Panc1 (cell line): Measurements from ENCODE around the gene MSH3. TPM values are rescaled to one million over a fixed set of nuclear protein-coding genes. Genes with fewer than 3 reads are reported as not detected.

Source experiments
- ATAC-seq: fragments of 200-7000 bp; cut with Tn5 transposase; 2 replicates; pipeline ENCODE4 v1.9.1; 2020; ENCODE audit warnings: mild to moderate bottlenecking, moderate library complexity
- BruUV-seq: library from RNA; stranded (reverse); fragments of 400-500 nt; replicated peaks from 2 replicates; lab custom pipeline; 2021; lab: Mats Ljungman, UMichigan
- CTCF ChIA-PET: fragments of 300-600 bp; sonication (Branson Sonifier 250); formaldehyde crosslinking; loops from one replicate; lab custom pipeline; 2022; ENCODE audit warnings: antibody characterized with exemption; lab: Charles Lee
- POLR2A ChIA-PET: fragments of 300-600 bp; sonication (Branson Sonifier 250); formaldehyde crosslinking; loops from one replicate; lab custom pipeline; 2022; ENCODE audit warnings: antibody characterized with exemption; lab: Charles Lee
- DNase-seq: peaks from one replicate; pipeline ENCODE4 v3.0.0-alpha.2; 2010; ENCODE audit warnings: low read depth, low spot score
- H3K27ac ChIP-seq: 2 replicates; pipeline ENCODE4 v1.5.1; 2011; ENCODE audit warnings: mild to moderate bottlenecking, low read length, inconsistent platforms
- H3K27me3 ChIP-seq: fragments of 200-500 bp; sonication (Bioruptor generic); 2 replicates; pipeline ENCODE4 v1.6.0; 2014; ENCODE audit warnings: low read length, inconsistent platforms; ENCODE audit not compliant: control insufficient read depth, insufficient read depth
- H3K36me3 ChIP-seq: fragments of 200-500 bp; sonication (Bioruptor generic); 2 replicates; pipeline ENCODE4 v1.5.1; 2014; ENCODE audit warnings: inconsistent platforms, mild to moderate bottlenecking, low read length, moderate library complexity; ENCODE audit not compliant: control insufficient read depth, insufficient read depth
- H3K4me1 ChIP-seq: 2 replicates; pipeline ENCODE4 v1.5.1; 2011; ENCODE audit warnings: inconsistent platforms, mild to moderate bottlenecking, low read length, moderate library complexity; ENCODE audit not compliant: control insufficient read depth, insufficient read depth
- H3K4me3 ChIP-seq, 2 experiments: 2 replicates each; pipeline ENCODE4 v1.5.1; 2011 to 2012; ENCODE audit warnings: low read depth in 2 of 2, low read length in 2 of 2, mild to moderate bottlenecking in 2 of 2, inconsistent platforms in 1 of 2, moderate library complexity in 1 of 2
- H3K9me3 ChIP-seq: fragments of 200-500 bp; sonication (Bioruptor generic); 2 replicates; pipeline ENCODE4 v1.5.1; 2014; ENCODE audit warnings: low read depth, mild to moderate bottlenecking, inconsistent platforms, low read length, moderate library complexity; ENCODE audit not compliant: control insufficient read depth, insufficient read depth
- POLR2AphosphoS5 ChIP-seq: IDR thresholded peaks from 2 replicates; pipeline ENCODE4 v1.6.1; 2012; ENCODE audit warnings: mild to moderate bottlenecking, low read depth, low read length, moderate library complexity
- SIN3A ChIP-seq: IDR thresholded peaks from 2 replicates; pipeline ENCODE4 v1.6.1; 2012; ENCODE audit warnings: low read depth, mild to moderate bottlenecking, low read length, moderate library complexity, borderline replicate concordance; ENCODE audit not compliant: insufficient read depth
- TCF7L2 ChIP-seq: IDR thresholded peaks from 2 replicates; pipeline ENCODE4 v1.6.1; 2011; ENCODE audit warnings: mild to moderate bottlenecking, low read depth, low read length, inconsistent platforms
- in situ Hi-C: cut with HindIII; loops from 2 replicates; pipeline ENCODE4 v1.10.0; 2016; ENCODE audit warnings: low sequenced_read_pairs, low pct_unique_long_range_greater_than_20kb
- intact Hi-C: fragments of 100-400 bp; cut with micrococcal nuclease; formaldehyde crosslinking; loops from one replicate; pipeline ENCODE4 v1.10.0; 2022; ENCODE audit not compliant: unreplicated experiment
- total RNA-seq: library from RNA; stranded (reverse); gene quantifications from one replicate; pipeline ENCODE4 v1.2.1, GENCODE V29; 2021; ENCODE audit not compliant: unreplicated experiment
- TF ChIP-seq, protein P1 (sequence below), 2 experiments: IDR thresholded peaks; 2 replicates each; pipeline ENCODE4 v1.6.1; 2011 to 2012; ENCODE audit warnings: low read depth in 2 of 2, control low read depth in 1 of 2, low read length in 1 of 2, mild to moderate bottlenecking in 1 of 2, moderate library complexity in 1 of 2; ENCODE audit not compliant: insufficient read depth in 1 of 2
- TF ChIP-seq, protein P2 (sequence below): fragments of 450-650 bp; IDR thresholded peaks from 2 replicates; pipeline ENCODE4 v1.5.1; 2017; ENCODE audit warnings: mild to moderate bottlenecking

Gene MSH3
- total RNA-seq, 1 experiment from 2014 or later, result 18.9 TPM

DNA sequence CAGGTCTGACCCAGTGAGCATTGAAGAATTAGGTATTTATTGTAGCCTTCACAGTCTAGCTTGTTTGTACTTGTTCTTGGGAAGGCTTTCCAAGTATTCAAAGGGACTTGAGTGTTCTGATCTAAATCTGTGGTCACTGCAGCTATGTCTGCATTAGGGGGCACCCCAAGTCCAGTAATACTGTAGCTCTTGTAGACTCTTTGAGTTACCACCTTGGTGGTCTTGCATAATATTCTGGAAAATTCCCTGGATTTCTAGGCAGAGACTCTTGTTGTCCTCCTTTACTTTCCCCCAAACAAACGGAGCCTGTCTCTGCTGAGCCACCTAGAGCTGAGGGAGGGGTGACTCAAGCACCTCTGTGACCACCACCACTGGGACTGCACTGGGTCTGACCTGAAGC lies 149.9 kb downstream of the MSH3 start:
- Histone ChIP-seq H3K27me3 (no peaks in the 10 kb centered on the region), H3K27ac (no peak overlapping the region), H3K4me1 (no peaks in the 10 kb centered on the region), H3K9me3 (no peaks in the 10 kb centered on the region), H3K36me3 (no peaks in the 10 kb centered on the region), H3K4me3 (no peak overlapping the region)
- in situ Hi-C loops (no loop called here), intact Hi-C loops (no loop called here)
- no TSS peak for BruUV-seq
- DNase-seq, result no peak
- TF ChIP-seq, protein P1, sequence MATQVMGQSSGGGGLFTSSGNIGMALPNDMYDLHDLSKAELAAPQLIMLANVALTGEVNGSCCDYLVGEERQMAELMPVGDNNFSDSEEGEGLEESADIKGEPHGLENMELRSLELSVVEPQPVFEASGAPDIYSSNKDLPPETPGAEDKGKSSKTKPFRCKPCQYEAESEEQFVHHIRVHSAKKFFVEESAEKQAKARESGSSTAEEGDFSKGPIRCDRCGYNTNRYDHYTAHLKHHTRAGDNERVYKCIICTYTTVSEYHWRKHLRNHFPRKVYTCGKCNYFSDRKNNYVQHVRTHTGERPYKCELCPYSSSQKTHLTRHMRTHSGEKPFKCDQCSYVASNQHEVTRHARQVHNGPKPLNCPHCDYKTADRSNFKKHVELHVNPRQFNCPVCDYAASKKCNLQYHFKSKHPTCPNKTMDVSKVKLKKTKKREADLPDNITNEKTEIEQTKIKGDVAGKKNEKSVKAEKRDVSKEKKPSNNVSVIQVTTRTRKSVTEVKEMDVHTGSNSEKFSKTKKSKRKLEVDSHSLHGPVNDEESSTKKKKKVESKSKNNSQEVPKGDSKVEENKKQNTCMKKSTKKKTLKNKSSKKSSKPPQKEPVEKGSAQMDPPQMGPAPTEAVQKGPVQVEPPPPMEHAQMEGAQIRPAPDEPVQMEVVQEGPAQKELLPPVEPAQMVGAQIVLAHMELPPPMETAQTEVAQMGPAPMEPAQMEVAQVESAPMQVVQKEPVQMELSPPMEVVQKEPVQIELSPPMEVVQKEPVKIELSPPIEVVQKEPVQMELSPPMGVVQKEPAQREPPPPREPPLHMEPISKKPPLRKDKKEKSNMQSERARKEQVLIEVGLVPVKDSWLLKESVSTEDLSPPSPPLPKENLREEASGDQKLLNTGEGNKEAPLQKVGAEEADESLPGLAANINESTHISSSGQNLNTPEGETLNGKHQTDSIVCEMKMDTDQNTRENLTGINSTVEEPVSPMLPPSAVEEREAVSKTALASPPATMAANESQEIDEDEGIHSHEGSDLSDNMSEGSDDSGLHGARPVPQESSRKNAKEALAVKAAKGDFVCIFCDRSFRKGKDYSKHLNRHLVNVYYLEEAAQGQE (IDR thresholded peaks at IDR 0.05; ENCODE audit: insufficient read depth in 1 of 2, low read depth in 2 of 2, low read length in 1 of 2), result no peak
- TF ChIP-seq SIN3A (no peak), TCF7L2 (no peak), POLR2AphosphoS5 (no peak)
- TF ChIP-seq, protein P2, sequence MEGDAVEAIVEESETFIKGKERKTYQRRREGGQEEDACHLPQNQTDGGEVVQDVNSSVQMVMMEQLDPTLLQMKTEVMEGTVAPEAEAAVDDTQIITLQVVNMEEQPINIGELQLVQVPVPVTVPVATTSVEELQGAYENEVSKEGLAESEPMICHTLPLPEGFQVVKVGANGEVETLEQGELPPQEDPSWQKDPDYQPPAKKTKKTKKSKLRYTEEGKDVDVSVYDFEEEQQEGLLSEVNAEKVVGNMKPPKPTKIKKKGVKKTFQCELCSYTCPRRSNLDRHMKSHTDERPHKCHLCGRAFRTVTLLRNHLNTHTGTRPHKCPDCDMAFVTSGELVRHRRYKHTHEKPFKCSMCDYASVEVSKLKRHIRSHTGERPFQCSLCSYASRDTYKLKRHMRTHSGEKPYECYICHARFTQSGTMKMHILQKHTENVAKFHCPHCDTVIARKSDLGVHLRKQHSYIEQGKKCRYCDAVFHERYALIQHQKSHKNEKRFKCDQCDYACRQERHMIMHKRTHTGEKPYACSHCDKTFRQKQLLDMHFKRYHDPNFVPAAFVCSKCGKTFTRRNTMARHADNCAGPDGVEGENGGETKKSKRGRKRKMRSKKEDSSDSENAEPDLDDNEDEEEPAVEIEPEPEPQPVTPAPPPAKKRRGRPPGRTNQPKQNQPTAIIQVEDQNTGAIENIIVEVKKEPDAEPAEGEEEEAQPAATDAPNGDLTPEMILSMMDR, result no peak
- no peak for ATAC-seq
- CTCF ChIA-PET, result no interaction called here
- POLR2A ChIA-PET, result no interaction called here

DNA sequence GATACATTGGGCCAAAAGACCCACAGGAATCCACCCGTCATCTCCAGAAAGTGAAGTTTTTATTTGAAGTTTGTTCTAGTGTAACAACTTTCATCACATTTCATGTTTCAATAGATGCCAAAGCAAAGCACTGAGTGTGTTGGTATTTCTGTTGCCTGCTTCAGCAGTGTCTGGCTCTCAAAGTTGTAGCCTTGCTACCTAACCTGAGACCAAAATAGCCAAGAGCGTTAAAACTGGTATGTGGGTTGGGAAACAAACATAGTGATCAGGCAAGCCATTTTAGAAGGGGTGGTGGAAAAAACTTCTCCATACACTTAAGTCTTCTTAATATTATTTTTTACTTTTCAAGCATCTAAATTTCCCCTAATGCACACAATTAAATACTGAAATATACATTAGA lies 150.6 kb downstream of the MSH3 start:
- no peaks in the 10 kb centered on the region for H3K4me1 ChIP-seq
- no peaks in the 10 kb centered on the region for H3K9me3 ChIP-seq
- H3K36me3 ChIP-seq, result no peaks in the 10 kb centered on the region
- no peaks in the 10 kb centered on the region for H3K27me3 ChIP-seq
- ChIA-PET CTCF (no interaction called here), POLR2A (no interaction called here)
- in situ Hi-C loops (no loop called here), intact Hi-C loops (no loop called here)
- no TSS peak for BruUV-seq
- no peak for TF ChIP-seq SIN3A
- TF ChIP-seq POLR2AphosphoS5, result no peak
- TF ChIP-seq, protein P2, result no peak
- TF ChIP-seq, protein P1 (IDR thresholded peaks at IDR 0.05; ENCODE audit: insufficient read depth in 1 of 2, low read depth in 2 of 2, low read length in 1 of 2), result no peak
- no peak for TF ChIP-seq TCF7L2
- no peak overlapping the region for H3K27ac ChIP-seq
- no peak overlapping the region for H3K4me3 ChIP-seq
- ATAC-seq (no peak), DNase-seq (no peak)
